ENCODE data around the gene GGT5.

The GGT5 gene

DNA sequence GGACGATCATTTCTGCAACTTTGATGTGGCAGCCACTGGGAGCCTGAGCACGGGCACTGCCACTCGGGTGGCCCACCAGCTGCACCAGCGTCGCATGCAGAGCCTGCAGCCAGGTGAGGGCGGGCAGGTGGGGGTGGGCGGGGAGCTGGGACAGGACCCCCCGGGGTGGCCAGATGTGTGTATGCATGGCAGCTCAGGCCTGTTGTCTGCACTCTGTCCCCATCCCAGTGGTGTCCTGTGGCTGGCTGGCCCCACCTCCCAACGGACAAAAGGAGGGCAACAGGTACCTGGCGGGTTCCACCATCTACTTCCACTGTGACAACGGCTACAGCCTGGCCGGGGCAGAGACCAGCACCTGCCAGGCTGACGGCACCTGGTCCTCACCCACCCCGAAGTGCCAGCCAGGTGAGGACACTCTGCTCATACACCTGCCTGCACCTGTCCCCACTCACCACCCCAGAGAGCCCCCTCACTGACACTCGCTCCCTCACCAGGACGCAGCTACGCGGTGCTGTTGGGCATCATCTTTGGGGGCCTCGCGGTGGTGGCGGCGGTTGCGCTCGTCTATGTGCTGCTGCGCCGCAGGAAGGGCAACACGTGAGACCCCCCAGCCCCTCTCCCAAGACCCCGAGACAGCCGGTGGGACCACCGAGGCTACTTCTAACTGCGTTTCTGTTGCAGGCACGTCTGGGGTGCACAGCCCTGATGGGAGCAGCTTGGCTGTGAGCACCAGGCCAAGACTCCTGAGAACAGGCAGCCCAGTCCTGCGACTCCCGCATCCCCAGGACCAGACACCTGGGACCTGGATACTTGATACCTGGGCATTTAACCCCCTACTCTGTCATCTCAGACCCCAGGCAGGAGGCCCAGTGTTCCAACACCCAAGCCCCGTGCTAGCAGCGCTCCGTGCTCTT, 56.9 kb downstream of the GGT5 start:
- no peaks in the 10 kb centered on the region for H4K20me1 ChIP-seq (ENCODE audit: insufficient read depth, low read length)
- no peak overlapping the region for H3K4me3 ChIP-seq (ENCODE audit: low read length)

DNA sequence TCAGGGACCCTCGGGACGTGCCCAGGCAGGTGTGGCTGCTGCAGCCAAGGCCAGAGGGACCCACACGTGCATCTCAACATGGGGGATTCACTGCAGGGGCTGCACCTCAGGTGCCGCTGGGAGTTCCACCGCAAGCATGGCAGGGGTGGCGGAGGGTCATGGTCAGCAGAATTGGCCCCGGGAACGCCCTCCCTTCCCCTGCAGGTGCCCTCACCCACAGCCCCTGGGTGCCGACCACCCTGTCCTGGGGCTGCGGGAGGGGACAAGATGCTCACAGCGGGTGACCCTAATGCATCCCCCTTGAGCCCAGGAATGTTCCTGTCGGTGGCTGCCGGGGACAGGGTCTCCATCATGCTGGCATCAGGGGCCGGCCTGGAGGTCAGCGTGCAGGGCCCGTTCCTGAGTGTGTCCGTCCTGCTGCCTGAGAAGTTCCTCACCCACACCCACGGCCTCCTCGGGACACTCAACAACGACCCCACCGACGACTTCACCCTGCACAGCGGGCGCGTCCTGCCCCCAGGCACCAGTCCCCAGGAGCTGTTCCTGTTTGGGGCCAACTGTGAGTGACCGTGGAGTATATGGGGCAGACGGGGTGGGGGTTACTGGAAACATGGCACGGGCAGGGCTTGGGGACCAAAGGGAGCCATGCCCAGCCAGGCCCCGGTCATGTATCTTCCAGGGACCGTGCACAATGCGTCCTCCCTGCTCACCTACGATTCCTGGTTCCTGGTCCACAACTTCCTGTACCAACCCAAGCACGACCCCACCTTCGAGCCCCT, 57.8 kb downstream of the GGT5 start:
- Histone ChIP-seq H3K4me3 (ENCODE audit: low read length) (no peak overlapping the region), H3K9ac (ENCODE audit: low read length) (no peak overlapping the region), H3K4me2 (ENCODE audit: low read length) (no peak overlapping the region), H3K4me1 (ENCODE audit: low read length) (peaks cover 20% of the 10 kb centered on the region), H3K27me3 (ENCODE audit: low read depth, low read length) (no peaks in the 10 kb centered on the region), H3K36me3 (replicated peaks; ENCODE audit: low read depth, low read length) (no peaks in the 10 kb centered on the region), H2AFZ (ENCODE audit: low read depth, low read length) (no peak overlapping the region), H3K9me3 (ENCODE audit: insufficient read depth, low read length) (no peaks in the 10 kb centered on the region), H3K27ac (ENCODE audit: low read length) (no peak overlapping the region), H4K20me1 (ENCODE audit: insufficient read depth, low read length) (no peaks in the 10 kb centered on the region), H3K79me2 (ENCODE audit: low read length) (no peaks in the 10 kb centered on the region)
- TF ChIP-seq CTCF (IDR thresholded peaks at IDR 0.05; ENCODE audit: low read depth, low read length) (no peak), EZH2phosphoT487 (IDR thresholded peaks at IDR 0.05; ENCODE audit: low read depth) (no peak)

More for the DNA sequence above, 56.9 kb downstream of the GGT5 start:
- H2AFZ ChIP-seq (ENCODE audit: low read depth, low read length) = no peak overlapping the region
- H3K9ac ChIP-seq (ENCODE audit: low read length) = no peak overlapping the region
- H3K27ac ChIP-seq (ENCODE audit: low read length) = no peak overlapping the region
- H3K79me2 ChIP-seq (ENCODE audit: low read length) = no peaks in the 10 kb centered on the region
- TF ChIP-seq CTCF (IDR thresholded peaks at IDR 0.05; ENCODE audit: low read depth, low read length) (no peak), EZH2phosphoT487 (IDR thresholded peaks at IDR 0.05; ENCODE audit: low read depth) (no peak)
- no peaks in the 10 kb centered on the region for H3K36me3 ChIP-seq (replicated peaks; ENCODE audit: low read depth, low read length)
- H3K4me1 ChIP-seq (ENCODE audit: low read length) = peaks cover 15% of the 10 kb centered on the region
- H3K4me2 ChIP-seq (ENCODE audit: low read length) = no peak overlapping the region
- no peaks in the 10 kb centered on the region for H3K9me3 ChIP-seq (ENCODE audit: insufficient read depth, low read length)
- no peaks in the 10 kb centered on the region for H3K27me3 ChIP-seq (ENCODE audit: low read depth, low read length)

- no peak overlapping the region for H2AFZ ChIP-seq (ENCODE audit: low read depth, low read length)
- H3K4me1 ChIP-seq (ENCODE audit: low read length) = peaks cover 20% of the 10 kb centered on the region
- no peak overlapping the region for H3K27ac ChIP-seq (ENCODE audit: low read length)
- no peak overlapping the region for H3K9ac ChIP-seq (ENCODE audit: low read length)
- H3K4me2 ChIP-seq (ENCODE audit: low read length) = no peak overlapping the region
- TF ChIP-seq EZH2phosphoT487 (IDR thresholded peaks at IDR 0.05; ENCODE audit: low read depth) = no peak
- no peak for TF ChIP-seq CTCF (IDR thresholded peaks at IDR 0.05; ENCODE audit: low read depth, low read length)
- H4K20me1 ChIP-seq (ENCODE audit: insufficient read depth, low read length) = no peaks in the 10 kb centered on the region
- H3K4me3 ChIP-seq (ENCODE audit: low read length) = no peak overlapping the region
- no peaks in the 10 kb centered on the region for H3K9me3 ChIP-seq (ENCODE audit: insufficient read depth, low read length)
- no peaks in the 10 kb centered on the region for H3K79me2 ChIP-seq (ENCODE audit: low read length)
- no peaks in the 10 kb centered on the region for H3K36me3 ChIP-seq (replicated peaks; ENCODE audit: low read depth, low read length)
- no peaks in the 10 kb centered on the region for H3K27me3 ChIP-seq (ENCODE audit: low read depth, low read length)
Observed at GRCh38 chr22:24186352-24186740, 58.5 kb downstream of the GGT5 start.

Data from OCI-LY3 (cell line).